ENCODE results near the gene MLLT10. TPM values are rescaled to one million over a fixed set of nuclear protein-coding genes. Genes with fewer than 3 reads are reported as not detected.

MLLT10 gene
- total and polyA plus RNA-seq, 2 of the 8 experiments (the other 6 are each of a cell fraction or from before 2014, with no cell fraction given): 53.1 to 62.1 TPM

DNA sequence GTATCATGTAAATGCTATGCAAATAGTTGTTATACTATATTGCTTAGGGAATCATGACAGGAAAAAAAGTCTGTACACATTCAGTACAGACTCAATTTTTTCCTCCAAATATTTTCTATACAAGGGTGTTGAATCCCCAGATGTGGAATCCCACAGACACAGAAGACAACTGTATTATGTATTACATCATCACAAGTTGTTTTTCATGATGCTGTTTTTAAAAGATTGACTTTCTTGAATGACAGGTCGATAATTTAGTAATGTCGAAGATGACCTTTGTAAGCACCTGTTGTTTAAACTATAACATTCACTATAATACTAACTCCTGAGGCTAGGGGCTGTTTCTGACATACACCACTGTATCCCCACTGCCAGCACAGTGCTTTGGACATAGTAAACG is 143.5 kb downstream of the MLLT10 start:
- ChIA-PET CTCF (ENCODE audit: partially characterized antibody) (interaction anchor here (0.8 to 1.1 kb wide), 3 partner anchors 13 to 171 kb away, joined by 3 to 7 read pairs (median 3); no protein-coding TSS in a partner anchor), POLR2A (ENCODE audit: partially characterized antibody) (interaction anchor here (0.5 kb wide), 1 partner anchor 55 kb away, joined by 3 read pairs; no protein-coding TSS in a partner anchor)
- Histone ChIP-seq H3K4me3 (ENCODE audit: extremely low read depth in 1 of 4, insufficient read depth in 2 of 4, low read depth in 3 of 4, low read length in 4 of 4) (no peak overlapping the region), H3K56ac (replicated peaks; ENCODE audit: insufficient read length, low read depth, low read length) (no peak overlapping the region), H2BK120ac (replicated peaks; ENCODE audit: low read depth, low read length) (no peak overlapping the region), H2BK5ac (ENCODE audit: low read depth, low read length) (no peak overlapping the region), H2AK5ac (ENCODE audit: low read depth, low read length) (no peak overlapping the region), H4K91ac (replicated peaks; ENCODE audit: insufficient read length, low read length) (no peak overlapping the region), H3K18ac (ENCODE audit: extremely low read depth, low read length) (no peak overlapping the region), H3K79me1 (ENCODE audit: low read depth, low read length) (no peaks in the 10 kb centered on the region), H3K4me1 (replicated peaks in 1 of 4; ENCODE audit: control insufficient read depth in 3 of 4, insufficient read depth in 4 of 4, low read length in 3 of 4) (no peaks in the 10 kb centered on the region), H2BK20ac (ENCODE audit: low read length) (no peak overlapping the region), H3K79me2 (ENCODE audit: control insufficient read depth in 1 of 2, insufficient read depth in 2 of 2, low read length in 2 of 2) (peaks cover 0 to 29% of the 10 kb centered on the region in 2 experiments; a peak in 2 of 4 replicates), H3K23me2 (ENCODE audit: low read depth, low read length) (no peaks in the 10 kb centered on the region), H3K9ac (replicated peaks in 1 of 4; ENCODE audit: extremely low read depth in 1 of 4, low read depth in 3 of 4, low read length in 3 of 4) (no peak overlapping the region), H3K36me3 (ENCODE audit: control insufficient read depth in 2 of 4, insufficient read depth in 4 of 4, low read length in 3 of 4) (peaks cover 0 to 15% (median 2%) of the 10 kb centered on the region in 4 experiments; a peak in 4 of 8 replicates), H2BK12ac (ENCODE audit: low read depth, low read length) (no peak overlapping the region), H3K27ac (ENCODE audit: low read depth, low read length) (no peak overlapping the region), H4K20me1 (replicated peaks in 1 of 2; ENCODE audit: control insufficient read depth in 1 of 2, insufficient read depth in 2 of 2, low read length in 2 of 2) (peaks cover 0 to 1% of the 10 kb centered on the region in 2 experiments), H4K5ac (ENCODE audit: insufficient read length, low read depth, low read length) (no peak overlapping the region), H3K23ac (ENCODE audit: insufficient read length) (no peak overlapping the region), H3K9me3 (ENCODE audit: insufficient read depth in 2 of 2, low read depth in 1 of 2, low read length in 1 of 2) (no peaks in the 10 kb centered on the region), H3K27me3 (replicated peaks in 1 of 4; ENCODE audit: control insufficient read depth in 3 of 4, extremely low read depth in 1 of 4, insufficient read depth in 3 of 4, low read length in 3 of 4) (no peaks in the 10 kb centered on the region), H3K4ac (replicated peaks; ENCODE audit: insufficient read length, low read depth, low read length) (no peak overlapping the region), H2BK15ac (ENCODE audit: low read length) (no peak overlapping the region), H3K4me2 (ENCODE audit: insufficient read depth in 1 of 2, low read depth in 2 of 2, low read length in 2 of 2) (no peak overlapping the region), H2AFZ (ENCODE audit: low read length) (no peak overlapping the region), H3K14ac (ENCODE audit: insufficient read length) (no peak overlapping the region), H4K8ac (ENCODE audit: extremely low read depth, insufficient read depth, low read length) (no peak overlapping the region)
- no peak for TF ChIP-seq NANOG (IDR thresholded peaks at IDR 0.05; ENCODE audit: insufficient read depth, low read depth, low read length, poor library complexity, severe bottlenecking)
- TF ChIP-seq JUND (IDR thresholded peaks at IDR 0.05; ENCODE audit: low read length): no peak
- TF ChIP-seq GTF2F1 (IDR thresholded peaks at IDR 0.05; ENCODE audit: borderline replicate concordance, low read depth, low read length): no peak
- TF ChIP-seq EP300 (IDR thresholded peaks at IDR 0.05; ENCODE audit: borderline replicate concordance in 1 of 2, low read depth in 2 of 2, low read length in 2 of 2): no peak
- FAIRE-seq: no peak
- 84% methylated on average over 3 of the region's 3 CpGs; no CpG with 5 or more reads in 1 of the 2 experiments for WGBS, 2 experiments (ENCODE audit: extremely low coverage in 1 of 2, insufficient coverage in 1 of 2, insufficient read length in 1 of 2, insufficient replicate concordance in 2 of 2, low coverage in 1 of 2, low lambda C conversion rate in 2 of 2, missing lambda C conversion rate in 1 of 2)
- DNase-seq (ENCODE audit: low read depth in 1 of 2, low spot score in 2 of 2): no peak
